Endothelial cell of umbilical vein (primary cell): ENCODE results near the gene MYO15A. TPM values are rescaled to one million over a fixed set of nuclear protein-coding genes. Genes with fewer than 3 reads are reported as not detected.

Experiments used
- BruUV-seq: library from RNA; stranded (reverse); fragments of 400-500 nt; replicated peaks from 2 replicates; lab custom pipeline; 2021; lab: Mats Ljungman, UMichigan
- CTCF ChIA-PET: fragments of 300-600, 350-600 bp; sonication (Branson Sonifier 250); formaldehyde crosslinking; loops from one replicate; lab custom pipeline; 2021; ENCODE audit warnings: antibody characterized with exemption, inconsistent platforms; lab: Charles Lee
- POLR2A ChIA-PET: fragments of 300-600, 350-600 bp; sonication (Branson Sonifier 250); formaldehyde crosslinking; loops from one replicate; lab custom pipeline; 2021; ENCODE audit warnings: antibody characterized with exemption, inconsistent platforms; lab: Charles Lee
- DNase-seq: peaks from one replicate; pipeline ENCODE4 v3.0.0-alpha.2; 2011; ENCODE audit warnings: low read depth, low spot score
- FAIRE-seq: peaks from 2 replicates; lab custom pipeline; 2011; peaks lifted over from hg19 to GRCh38; lab: Jason Lieb, UNC
- H2AFZ ChIP-seq: 2 replicates; pipeline ENCODE4 v1.6.0; 2012; ENCODE audit warnings: low read depth, low read length, control low read depth, inconsistent platforms
- H3K27ac ChIP-seq: 2 replicates; pipeline ENCODE4 v1.5.1; 2011; ENCODE audit warnings: low read depth, mild to moderate bottlenecking, control low read depth, low read length, moderate library complexity; ENCODE audit not compliant: insufficient read depth
- H3K27me3 ChIP-seq, 2 experiments: 2 replicates each; pipeline versions ENCODE4 v1.6.0 to v1.6.1; 2011; ENCODE audit warnings: low read length in 2 of 2, mixed read lengths in 1 of 2; ENCODE audit not compliant: control insufficient read depth in 2 of 2, insufficient read depth in 2 of 2
- H3K36me3 ChIP-seq, 2 experiments: 2 replicates in 1 of 2; 3 replicates in 1 of 2; pipeline ENCODE4 v1.5.1; 2011; ENCODE audit warnings: low read length in 2 of 2, mild to moderate bottlenecking in 1 of 2, moderate library complexity in 1 of 2; ENCODE audit not compliant: control insufficient read depth in 2 of 2, insufficient read depth in 2 of 2; ENCODE audit errors: extremely low read depth in 1 of 2
- H3K4me1 ChIP-seq: 3 replicates; pipeline ENCODE4 v1.5.1; 2011; ENCODE audit warnings: mild to moderate bottlenecking, low read length; ENCODE audit not compliant: control insufficient read depth, insufficient read depth; ENCODE audit errors: extremely low read depth
- H3K4me2 ChIP-seq: 2 replicates; pipeline ENCODE4 v1.6.1; 2011; ENCODE audit warnings: low read length, control low read depth, mixed read lengths; ENCODE audit not compliant: insufficient read depth
- H3K4me3 ChIP-seq, 3 experiments: fragments of 200-600 bp in 1 of 3; sonication (generic), shearing (Covaris generic) in 1 of 3; replicated peaks in 1 of 3; 2 replicates each; pipeline ENCODE4 v1.5.1; 2011 to 2016; ENCODE audit warnings: control low read depth in 3 of 3, low read length in 3 of 3, mild to moderate bottlenecking in 2 of 3, inconsistent platforms in 1 of 3, low read depth in 1 of 3, moderate library complexity in 1 of 3; ENCODE audit not compliant: insufficient read depth in 1 of 3
- H3K79me2 ChIP-seq: 2 replicates; pipeline ENCODE4 v1.6.0; 2012; ENCODE audit warnings: low read length, inconsistent platforms; ENCODE audit not compliant: control insufficient read depth, insufficient read depth
- H3K9ac ChIP-seq: replicated peaks from 2 replicates; pipeline ENCODE3; 2011; ENCODE audit warnings: low read length, control low read depth; ENCODE audit not compliant: insufficient read depth; ENCODE audit errors: extremely low read depth
- H3K9me1 ChIP-seq: replicated peaks from 3 replicates; pipeline ENCODE4 v1.6.0; 2011; ENCODE audit warnings: mild to moderate bottlenecking, low read length; ENCODE audit not compliant: control insufficient read depth, insufficient read depth; ENCODE audit errors: extremely low read depth
- H3K9me3 ChIP-seq: replicated peaks from 2 replicates; pipeline ENCODE4 v1.5.1; 2012; ENCODE audit warnings: low read length, inconsistent platforms; ENCODE audit not compliant: control insufficient read depth, insufficient read depth
- H4K20me1 ChIP-seq: replicated peaks from 2 replicates; pipeline ENCODE3; 2011; ENCODE audit warnings: mild to moderate bottlenecking, low read length; ENCODE audit not compliant: control insufficient read depth, insufficient read depth; ENCODE audit errors: extremely low read depth
- EZH2 ChIP-seq: IDR thresholded peaks from 2 replicates; pipeline ENCODE4 v1.6.1; 2012; ENCODE audit warnings: borderline replicate concordance, low read depth, mild to moderate bottlenecking, moderate library complexity, low read length, inconsistent platforms; ENCODE audit not compliant: severe bottlenecking
- FOS ChIP-seq: IDR thresholded peaks from 2 replicates; pipeline ENCODE4 v1.6.1; 2011; ENCODE audit warnings: mild to moderate bottlenecking, low read length, moderate library complexity, borderline replicate concordance; ENCODE audit not compliant: insufficient read depth
- GATA2 ChIP-seq: IDR thresholded peaks from 2 replicates; pipeline ENCODE4 v1.7.0; 2011; ENCODE audit warnings: low read depth, mild to moderate bottlenecking, moderate library complexity, mixed read lengths, low read length; ENCODE audit not compliant: insufficient read length, insufficient read depth
- JUN ChIP-seq: IDR thresholded peaks from 2 replicates; pipeline ENCODE4 v1.6.1; 2011; ENCODE audit warnings: borderline replicate concordance, low read depth; ENCODE audit not compliant: insufficient read length, insufficient read depth
- MYC ChIP-seq: IDR thresholded peaks from one replicate; pipeline ENCODE4 v1.6.1; 2011; ENCODE audit warnings: mild to moderate bottlenecking, low read depth, low read length
- POLR2A ChIP-seq: IDR thresholded peaks from 2 replicates; pipeline ENCODE4 v1.6.1; 2012; ENCODE audit warnings: low read depth, mild to moderate bottlenecking, control low read depth, low read length
- POLR2AphosphoS5 ChIP-seq: IDR thresholded peaks from 2 replicates; pipeline ENCODE4 v1.6.1; 2012; ENCODE audit warnings: low read depth, mild to moderate bottlenecking, control low read depth, low read length, moderate library complexity; ENCODE audit not compliant: insufficient read depth
- dilution Hi-C: fragments of 300-500 bp; cut with MboI; formaldehyde crosslinking; loops from one replicate; pipeline ENCODE4 v1.15.0; 2019; ENCODE audit warnings: low sequenced_read_pairs; ENCODE audit not compliant: extremely low pct_ligation_motif_present
- intact Hi-C: fragments of 100-400 bp; cut with micrococcal nuclease; formaldehyde crosslinking; loops from one replicate; pipeline ENCODE4 v1.10.0; 2022
- polyA plus RNA-seq, 4 experiments: library from polyadenylated mRNA; depleted of rRNA in 3 of 4; stranded (reverse) in 3 of 4; unstranded in 1 of 4; fragments of >200 nt; gene quantifications; 2 replicates each; pipeline versions ENCODE4 v1.2.1 to v1.2.3, GENCODE V29; 2011 to 2012; ENCODE audit warnings: missing spikeins in 1 of 4
- total RNA-seq: library from RNA; stranded (reverse); gene quantifications from 2 replicates; pipeline ENCODE4 v1.2.3, GENCODE V29; 2021
- TF ChIP-seq, protein P1 (sequence below), 2 donors: IDR thresholded peaks; 1 replicate in 1 of 2; 2 replicates in 1 of 2; pipeline ENCODE4 v1.5.1; 2011; ENCODE audit warnings: low read length in 2 of 2, mild to moderate bottlenecking in 2 of 2, moderate library complexity in 2 of 2, control low read depth in 1 of 2, inconsistent platforms in 1 of 2, low read depth in 1 of 2; ENCODE audit not compliant: insufficient read depth in 1 of 2; ENCODE audit errors: extremely low read depth in 1 of 2
- TF ChIP-seq, protein P2 (sequence below): IDR thresholded peaks from 2 replicates; pipeline ENCODE4 v1.6.1; 2011; ENCODE audit not compliant: insufficient read depth, insufficient read length

The MYO15A gene
- total and polyA plus RNA-seq, 2 donors (not counting 3 experiments of a cell fraction or from before 2014, with no cell fraction given) = 0.46 to 0.82 TPM

DNA sequence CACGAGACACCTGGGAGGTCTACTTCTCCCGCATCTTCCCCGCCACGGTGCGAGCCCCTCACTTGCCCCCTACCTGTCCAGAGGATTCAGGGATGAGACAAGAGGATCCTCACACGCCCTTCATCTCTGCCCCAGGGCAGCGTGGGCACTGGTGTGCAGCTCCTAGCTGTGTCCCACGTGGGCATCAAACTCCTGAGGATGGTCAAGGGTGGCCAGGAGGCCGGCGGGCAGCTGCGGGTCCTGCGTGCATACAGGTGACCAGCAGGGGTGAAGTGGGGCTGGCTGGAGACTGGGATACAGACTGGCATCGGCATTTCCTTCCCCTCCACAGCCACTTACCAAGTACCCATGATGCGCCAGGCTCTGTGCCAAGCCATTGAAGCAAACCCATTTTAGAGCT lies 46.6 kb downstream of the MYO15A start:
- CTCF ChIA-PET = interaction anchor here (1.4 kb wide), 1 partner anchor 29 kb away, joined by 4 read pairs; the partner anchor contains the start of gene ALKBH5
- H3K9me1 ChIP-seq = no peaks in the 10 kb centered on the region
- BruUV-seq = no TSS peak
- H2AFZ ChIP-seq = no peak overlapping the region
- no peaks in the 10 kb centered on the region for H3K36me3 ChIP-seq
- H3K9me3 ChIP-seq = no peaks in the 10 kb centered on the region
- no peak overlapping the region for H3K27ac ChIP-seq
- no peaks in the 10 kb centered on the region for H3K27me3 ChIP-seq
- dilution Hi-C loops = no loop called here
- no peak overlapping the region for H3K4me2 ChIP-seq
- intact Hi-C loops = no loop called here
- POLR2A ChIA-PET = interaction anchor here (1.1 kb wide), 1 partner anchor 28 kb away, joined by 4 read pairs; the partner anchor contains the start of gene ALKBH5
- no peaks in the 10 kb centered on the region for H3K79me2 ChIP-seq
- H3K4me1 ChIP-seq = peaks cover 9% of the 10 kb centered on the region
- H3K9ac ChIP-seq = no peak overlapping the region
- H3K4me3 ChIP-seq = no peak overlapping the region
- TF ChIP-seq EZH2 (no peak), MYC (no peak), GATA2 (no peak), FOS (no peak), POLR2A (no peak), POLR2AphosphoS5 (no peak), JUN (no peak)
- TF ChIP-seq, protein P1, sequence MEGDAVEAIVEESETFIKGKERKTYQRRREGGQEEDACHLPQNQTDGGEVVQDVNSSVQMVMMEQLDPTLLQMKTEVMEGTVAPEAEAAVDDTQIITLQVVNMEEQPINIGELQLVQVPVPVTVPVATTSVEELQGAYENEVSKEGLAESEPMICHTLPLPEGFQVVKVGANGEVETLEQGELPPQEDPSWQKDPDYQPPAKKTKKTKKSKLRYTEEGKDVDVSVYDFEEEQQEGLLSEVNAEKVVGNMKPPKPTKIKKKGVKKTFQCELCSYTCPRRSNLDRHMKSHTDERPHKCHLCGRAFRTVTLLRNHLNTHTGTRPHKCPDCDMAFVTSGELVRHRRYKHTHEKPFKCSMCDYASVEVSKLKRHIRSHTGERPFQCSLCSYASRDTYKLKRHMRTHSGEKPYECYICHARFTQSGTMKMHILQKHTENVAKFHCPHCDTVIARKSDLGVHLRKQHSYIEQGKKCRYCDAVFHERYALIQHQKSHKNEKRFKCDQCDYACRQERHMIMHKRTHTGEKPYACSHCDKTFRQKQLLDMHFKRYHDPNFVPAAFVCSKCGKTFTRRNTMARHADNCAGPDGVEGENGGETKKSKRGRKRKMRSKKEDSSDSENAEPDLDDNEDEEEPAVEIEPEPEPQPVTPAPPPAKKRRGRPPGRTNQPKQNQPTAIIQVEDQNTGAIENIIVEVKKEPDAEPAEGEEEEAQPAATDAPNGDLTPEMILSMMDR (IDR thresholded peaks at IDR 0.05; ENCODE audit: extremely low read depth in 1 of 2, insufficient read depth in 1 of 2, low read depth in 1 of 2, low read length in 2 of 2) = no peak
- TF ChIP-seq, protein P2, sequence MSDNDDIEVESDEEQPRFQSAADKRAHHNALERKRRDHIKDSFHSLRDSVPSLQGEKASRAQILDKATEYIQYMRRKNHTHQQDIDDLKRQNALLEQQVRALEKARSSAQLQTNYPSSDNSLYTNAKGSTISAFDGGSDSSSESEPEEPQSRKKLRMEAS = no peak
- FAIRE-seq (no peak), DNase-seq (no peak)
- H4K20me1 ChIP-seq = no peaks in the 10 kb centered on the region
